Parathyroid adenoma (tissue), 2 donors: ENCODE measurements around the gene NGDN.

Experiments used
- H2AFZ ChIP-seq: fragments of 300-600 bp; sonication (generic); one replicate; pipeline ENCODE4 v1.7.0; 2017; ENCODE audit warnings: antibody characterized with exemption, mild to moderate bottlenecking
- H3K27ac ChIP-seq: fragments of 300-600 bp; sonication (generic); one replicate; pipeline ENCODE4 v1.7.0; 2017
- H3K27me3 ChIP-seq: fragments of 300-600 bp; sonication (generic); one replicate; pipeline ENCODE4 v1.7.0; 2017; ENCODE audit warnings: low read length; ENCODE audit not compliant: control insufficient read depth, insufficient read depth
- H3K36me3 ChIP-seq: fragments of 300-600 bp; sonication (generic); one replicate; pipeline ENCODE4 v1.7.0; 2017; ENCODE audit warnings: low read length; ENCODE audit not compliant: control insufficient read depth, insufficient read depth
- H3K4me1 ChIP-seq: fragments of 300-600 bp; sonication (generic); one replicate; pipeline ENCODE4 v1.7.0; 2017; ENCODE audit warnings: control low read depth
- H3K4me2 ChIP-seq: fragments of 300-600 bp; sonication (generic); one replicate; pipeline ENCODE4 v1.7.0; 2017; ENCODE audit warnings: low read length
- H3K4me3 ChIP-seq: fragments of 300-600 bp; sonication (generic); one replicate; pipeline ENCODE4 v1.7.0; 2017; ENCODE audit warnings: low read depth, low read length
- H3K79me2 ChIP-seq: fragments of 300-600 bp; sonication (generic); one replicate; pipeline ENCODE4 v1.7.0; 2017; ENCODE audit warnings: control low read depth
- H3K9ac ChIP-seq: fragments of 300-600 bp; sonication (generic); one replicate; pipeline ENCODE4 v1.7.0; 2017; ENCODE audit warnings: mild to moderate bottlenecking
- H3K9me3 ChIP-seq: fragments of 300-600 bp; sonication (generic); one replicate; pipeline ENCODE4 v1.7.0; 2017; ENCODE audit warnings: low read length; ENCODE audit not compliant: control insufficient read depth
- CTCF ChIP-seq: fragments of 300-600 bp; sonication (generic); IDR thresholded peaks from one replicate; pipeline ENCODE4 v1.7.0; 2017; ENCODE audit warnings: antibody characterized with exemption, mild to moderate bottlenecking
- donor health status: primary hyperparathyroidism.

NGDN gene

GRCh38 chr14:23513005-23513817 is 43.7 kb downstream of the NGDN start:
- no peak for TF ChIP-seq CTCF
- H3K27me3 ChIP-seq, result no peaks in the 10 kb centered on the region
- H2AFZ ChIP-seq, result no peak overlapping the region
- H3K4me2 ChIP-seq, result no peak overlapping the region
- peaks cover 7% of the 10 kb centered on the region for H3K4me1 ChIP-seq
- no peaks in the 10 kb centered on the region for H3K9me3 ChIP-seq
- H3K4me3 ChIP-seq, result no peak overlapping the region
- no peaks in the 10 kb centered on the region for H3K36me3 ChIP-seq
- no peak overlapping the region for H3K27ac ChIP-seq
- H3K79me2 ChIP-seq, result no peaks in the 10 kb centered on the region
- no peak overlapping the region for H3K9ac ChIP-seq

GRCh38 chr14:23513818-23514643 is 44.5 kb downstream of the NGDN start:
- Histone ChIP-seq H3K9me3 (no peaks in the 10 kb centered on the region), H3K4me2 (no peak overlapping the region), H3K27me3 (no peaks in the 10 kb centered on the region), H3K4me3 (no peak overlapping the region), H3K36me3 (no peaks in the 10 kb centered on the region), H2AFZ (no peak overlapping the region), H3K27ac (no peak overlapping the region), H3K9ac (no peak overlapping the region), H3K4me1 (peaks cover 14% of the 10 kb centered on the region), H3K79me2 (no peaks in the 10 kb centered on the region)
- TF ChIP-seq CTCF, result no peak

GRCh38 chr14:23514644-23514957 is 45.1 kb downstream of the NGDN start:
- TF ChIP-seq CTCF, result no peak
- H3K79me2 ChIP-seq, result no peaks in the 10 kb centered on the region
- H3K4me2 ChIP-seq, result no peak overlapping the region
- H3K36me3 ChIP-seq, result no peaks in the 10 kb centered on the region
- H3K4me3 ChIP-seq, result no peak overlapping the region
- no peaks in the 10 kb centered on the region for H3K9me3 ChIP-seq
- H3K27me3 ChIP-seq, result no peaks in the 10 kb centered on the region
- H3K9ac ChIP-seq, result no peak overlapping the region
- H2AFZ ChIP-seq, result no peak overlapping the region
- H3K27ac ChIP-seq, result no peak overlapping the region
- peaks cover 14% of the 10 kb centered on the region for H3K4me1 ChIP-seq

GRCh38 chr14:23517650-23518326 is 48.3 kb downstream of the NGDN start:
- Histone ChIP-seq H2AFZ (no peak overlapping the region), H3K9me3 (no peaks in the 10 kb centered on the region), H3K36me3 (no peaks in the 10 kb centered on the region), H3K4me2 (no peak overlapping the region), H3K9ac (no peak overlapping the region), H3K27ac (no peak overlapping the region), H3K79me2 (no peaks in the 10 kb centered on the region), H3K4me3 (no peak overlapping the region), H3K27me3 (no peaks in the 10 kb centered on the region), H3K4me1 (peaks cover 14% of the 10 kb centered on the region)
- TF ChIP-seq CTCF, result no peak
